Medulla oblongata (tissue), 1 donor: ENCODE measurements around the gene ZNF282.
A peak's percentile ranks its signal among the peaks of the same experiment; 100 is the strongest.
"Not testable (repeated sequence)": the region's sequence is repeated elsewhere in the genome, so short reads cannot be mapped to it uniquely, and the experiment has no call there.

Source experiments
- DNase-seq: peaks from one replicate; pipeline ENCODE4 v3.0.0-alpha.2; 2015; ENCODE audit errors: extremely low spot score

Gene ZNF282

DNA sequence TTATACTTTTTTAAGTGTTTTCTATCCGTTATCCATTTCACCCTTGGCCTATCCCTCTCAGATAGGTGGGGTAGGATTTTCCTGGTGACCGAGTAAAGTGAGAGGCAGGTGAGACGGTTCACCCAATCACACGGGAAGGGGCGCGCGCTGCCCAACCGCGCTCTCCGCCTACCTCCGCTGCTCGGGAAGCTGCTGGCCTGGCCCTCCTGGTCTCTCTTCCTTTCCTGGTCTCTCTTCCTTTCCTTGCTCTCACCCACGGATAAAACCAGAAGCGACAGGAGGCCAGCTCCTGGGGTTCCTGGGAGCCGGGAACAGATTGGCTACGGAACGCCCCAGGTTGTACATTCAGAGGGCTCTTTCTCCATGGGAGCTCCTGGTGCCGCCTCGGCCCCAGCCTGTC is 29.8 kb downstream of the ZNF282 start:
- no peak for DNase-seq

DNA sequence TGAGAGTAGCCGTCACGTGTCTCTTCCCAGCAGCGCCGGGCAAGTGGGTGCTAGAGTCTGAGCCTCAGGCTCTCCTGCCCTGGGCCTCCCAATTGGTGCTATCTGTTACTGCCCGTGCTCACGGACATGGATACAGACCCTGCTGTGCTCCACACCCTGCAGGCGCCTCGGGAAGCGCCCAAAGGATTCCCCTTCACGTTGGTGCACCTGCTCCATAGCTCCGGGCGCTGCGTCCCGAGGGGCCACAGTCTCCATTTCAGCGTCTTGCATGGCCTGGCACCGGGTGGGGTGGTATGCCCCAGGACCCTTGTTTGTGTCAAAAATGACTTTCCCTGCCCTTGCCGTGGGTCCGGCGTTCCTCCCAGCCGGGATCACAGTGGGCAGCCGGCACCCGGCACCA is 30.3 kb downstream of the ZNF282 start:
- no peak for DNase-seq

DNA sequence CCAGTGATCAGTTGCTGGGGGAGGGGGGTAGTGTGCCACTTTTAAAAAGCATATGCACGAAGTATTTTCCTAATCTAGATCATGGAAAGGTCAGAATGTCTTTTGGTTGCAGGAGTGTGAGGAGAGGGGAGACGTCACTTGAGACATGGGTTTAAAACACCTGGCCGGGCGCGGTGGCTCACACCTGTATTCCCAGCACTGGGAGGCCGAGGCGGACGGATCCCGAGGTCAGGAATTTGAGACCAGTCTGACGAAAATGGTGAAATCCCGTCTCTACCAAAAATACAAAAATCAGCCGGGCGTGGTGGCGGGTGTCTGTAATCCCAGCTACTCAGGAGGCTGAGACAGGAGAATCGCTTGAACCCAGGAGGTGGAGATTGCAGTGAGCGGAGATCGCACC is 31.0 kb downstream of the ZNF282 start:
- DNase-seq: not testable (repeated sequence)

DNA sequence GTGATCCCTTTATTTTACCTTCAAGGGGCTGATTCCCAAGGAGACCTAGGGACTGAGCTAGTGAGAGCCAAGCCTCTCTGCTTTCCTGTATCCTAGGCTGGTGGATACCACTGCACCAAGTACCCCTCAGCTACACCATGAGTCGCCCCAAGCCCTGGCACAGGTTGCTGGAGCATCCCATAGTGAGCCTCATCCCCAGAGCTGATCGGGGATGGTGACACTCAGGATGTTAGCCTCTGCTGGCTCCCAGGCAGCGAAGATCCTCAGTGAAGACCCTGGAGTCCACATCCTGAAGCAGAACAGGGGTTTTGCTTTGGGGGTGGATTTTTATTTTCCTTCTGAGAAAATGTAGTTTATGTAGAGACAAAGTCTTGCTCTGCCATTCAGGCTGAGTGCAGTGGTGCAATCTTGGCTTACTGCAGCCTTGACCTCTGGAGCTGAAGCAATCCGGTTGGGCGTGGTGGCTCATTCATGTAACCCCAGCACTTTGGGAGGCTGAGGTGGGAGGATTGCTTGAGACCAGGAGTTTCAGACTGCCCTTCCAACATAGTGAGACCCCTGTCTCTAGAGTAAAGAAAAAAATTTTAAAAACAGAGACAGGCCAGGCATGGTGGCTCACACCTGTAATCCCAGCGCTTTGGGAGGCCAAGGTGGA is 31.6 kb downstream of the ZNF282 start:
- no peak for DNase-seq

DNA sequence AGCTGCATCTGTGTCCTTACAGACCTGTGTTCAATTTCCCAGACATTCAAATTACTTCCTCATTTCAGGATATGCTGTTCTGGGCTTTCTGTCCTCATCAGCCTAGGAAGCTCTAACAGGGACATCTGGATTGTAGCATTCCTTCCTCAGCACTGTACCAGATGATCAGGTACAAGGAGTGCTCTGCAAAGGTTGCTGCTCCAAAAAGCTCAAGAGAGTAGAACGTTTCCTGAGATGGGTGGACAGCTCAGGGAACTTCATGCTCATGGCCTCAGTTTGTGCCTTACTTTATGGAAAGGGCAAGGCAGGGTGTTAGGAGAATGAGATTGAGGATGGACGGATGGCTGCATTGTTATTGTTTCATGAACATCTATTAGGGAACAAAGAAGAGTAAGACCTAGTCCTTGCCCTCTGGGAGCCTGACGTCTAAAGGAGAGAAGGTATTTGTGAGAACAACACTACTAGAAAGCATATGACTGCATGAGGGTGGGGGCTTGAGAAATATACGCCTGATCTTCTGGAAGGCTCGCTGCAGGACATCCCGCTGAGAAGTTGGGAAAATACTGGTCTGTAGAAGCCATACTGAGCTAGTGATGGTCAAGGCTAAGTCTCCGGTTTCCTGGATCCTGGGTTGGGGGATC is 33.6 kb downstream of the ZNF282 start:
- no peak for DNase-seq

DNA sequence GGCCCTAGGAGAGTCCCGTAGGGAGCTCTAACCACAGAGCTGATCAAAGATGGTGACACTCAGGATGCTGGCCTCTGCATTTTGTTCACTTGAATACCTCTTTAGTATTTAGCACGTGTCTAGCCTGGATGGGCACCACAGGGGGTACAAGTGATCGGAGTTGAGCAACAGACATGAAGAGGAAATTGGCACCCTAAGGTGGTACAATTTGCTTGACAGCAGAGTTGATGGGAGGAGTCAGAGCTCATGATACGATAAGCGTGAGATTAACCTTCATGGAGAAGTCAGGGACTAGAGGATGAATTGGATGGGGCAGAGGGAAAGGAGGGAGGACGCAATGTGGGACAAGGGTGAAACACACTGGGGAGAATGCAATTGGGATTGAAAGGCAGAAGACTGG is 34.2 kb downstream of the ZNF282 start:
- DNase-seq: no peak

DNA sequence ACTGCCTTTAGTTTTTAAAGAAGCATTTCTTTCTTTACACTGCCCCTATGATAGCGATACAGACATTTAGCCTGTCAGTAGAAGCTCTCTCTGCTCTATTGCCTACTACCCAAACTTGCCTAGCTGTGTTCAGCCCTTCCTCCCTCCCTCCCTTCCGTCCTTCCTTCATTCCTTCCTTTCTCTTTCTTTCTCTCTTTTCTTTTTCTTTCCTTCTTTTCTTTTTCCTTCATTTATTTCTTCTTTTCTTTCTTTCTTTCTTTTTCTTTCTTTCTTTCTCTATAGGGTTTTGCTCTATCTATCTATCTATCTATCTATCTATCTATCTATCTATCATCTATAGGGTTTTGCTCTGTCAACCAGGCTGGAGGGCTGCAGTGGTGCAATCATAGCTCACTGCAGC is 37.0 kb downstream of the ZNF282 start:
- DNase-seq: no peak

DNA sequence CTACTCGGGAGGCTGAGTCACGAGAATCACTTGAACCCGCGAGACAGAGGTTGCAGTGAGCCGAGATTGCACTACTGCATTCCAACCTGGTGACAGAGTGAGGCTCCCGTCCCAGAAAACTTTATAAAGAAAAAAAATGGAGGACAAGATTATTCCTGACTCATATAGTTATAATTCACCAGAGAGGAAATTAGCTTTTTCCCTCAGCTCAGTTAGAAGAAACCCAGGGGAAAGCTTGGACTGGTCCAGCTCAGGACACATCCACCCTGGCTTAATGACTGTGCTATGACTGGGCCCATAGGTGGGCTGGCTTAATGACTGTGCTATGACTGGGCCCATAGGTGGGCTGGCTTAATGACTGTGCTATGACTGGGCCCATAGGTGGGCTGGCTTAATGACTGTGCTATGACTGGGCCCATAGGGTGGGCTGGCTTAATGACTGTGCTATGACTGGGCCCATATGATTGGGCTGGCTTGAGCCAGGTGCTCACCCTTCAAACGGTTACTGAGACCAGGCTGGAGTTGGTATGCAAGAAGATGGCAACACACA is 38.4 kb downstream of the ZNF282 start:
- DNase-seq: not testable (repeated sequence)

DNA sequence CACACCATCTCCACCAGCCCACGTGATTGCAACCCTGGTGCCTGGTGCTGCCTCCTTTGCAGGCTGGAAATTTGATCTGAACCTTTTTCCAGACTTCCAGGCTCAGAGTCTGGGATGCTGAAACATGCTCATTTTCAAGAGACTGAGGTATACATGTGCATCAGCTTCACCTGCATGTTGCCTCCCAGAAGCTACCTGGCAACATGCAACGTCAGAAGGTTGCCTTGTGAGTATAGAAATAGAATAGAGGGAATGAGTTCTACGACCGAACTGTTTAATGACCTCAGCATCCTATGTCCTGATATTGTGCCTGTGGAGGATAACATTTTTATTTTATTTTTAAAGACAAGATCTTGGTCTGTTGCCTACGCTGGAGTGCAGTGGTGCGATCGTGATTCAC is 42.2 kb downstream of the ZNF282 start:
- no peak for DNase-seq

DNA sequence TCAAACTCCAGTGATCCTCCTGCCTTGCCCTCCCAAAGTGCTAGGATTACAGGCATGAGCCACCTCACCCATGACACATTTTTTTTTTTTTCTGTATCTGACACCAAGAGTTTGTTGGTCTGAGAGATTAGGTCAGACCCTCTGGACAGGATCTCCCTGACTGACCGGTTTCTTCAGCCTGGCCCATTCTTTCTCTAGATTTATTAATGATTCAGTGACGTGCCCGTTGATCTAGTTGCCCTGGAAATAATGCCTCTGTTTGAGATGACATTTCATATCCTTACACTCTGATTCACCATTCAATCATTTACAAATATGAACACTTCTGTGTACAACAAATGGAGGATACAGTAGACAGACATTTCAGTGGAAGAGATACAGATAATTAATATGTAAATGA is 42.7 kb downstream of the ZNF282 start:
- no peak for DNase-seq

DNA sequence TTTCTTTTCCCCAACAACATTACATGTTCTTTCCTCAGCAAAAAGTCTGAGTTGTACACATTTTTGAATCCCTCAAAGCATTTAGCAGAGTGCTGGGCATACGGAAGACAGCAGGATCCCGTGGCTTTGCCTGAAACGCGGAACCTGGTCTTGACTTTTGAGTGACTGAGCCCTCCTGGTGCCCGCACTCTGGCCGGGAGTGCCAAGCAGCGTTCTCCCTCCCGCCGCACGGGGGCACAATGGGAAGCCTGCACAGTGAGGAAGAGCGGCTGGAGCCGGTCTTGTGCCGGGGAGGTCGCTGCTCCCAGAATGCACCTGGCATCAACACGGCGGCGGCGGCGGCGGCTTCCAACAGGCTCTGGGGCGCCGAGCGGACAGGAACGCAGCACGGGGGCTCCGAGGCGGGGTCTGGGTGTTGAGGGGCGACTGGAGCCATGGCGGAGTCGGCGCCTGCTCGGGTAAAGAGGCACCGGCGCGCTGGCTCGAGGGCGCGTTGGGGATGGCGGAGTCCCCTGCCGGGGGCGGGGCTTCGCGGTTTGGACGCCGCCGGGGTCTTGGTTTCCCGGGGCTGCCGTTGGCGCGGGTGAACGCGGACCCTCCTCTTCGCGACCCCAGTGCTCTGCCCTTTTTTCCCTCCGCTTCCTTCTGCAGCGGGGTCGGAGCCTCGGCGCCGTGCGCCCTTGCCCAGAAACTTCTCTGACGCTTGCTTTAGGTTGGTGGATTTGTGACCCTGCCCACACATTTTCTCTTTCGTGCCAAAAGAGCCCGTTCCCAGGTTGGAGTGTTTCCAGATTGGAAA is 44.2 kb downstream of the ZNF282 start, which contains the start of gene ZNF212:
ZNF212 (plus strand) TSS at position 307 of the 799 bp plus-strand sequence; CDS start at position 435, 128 bp downstream.
- peak; percentile 96 for DNase-seq

DNA sequence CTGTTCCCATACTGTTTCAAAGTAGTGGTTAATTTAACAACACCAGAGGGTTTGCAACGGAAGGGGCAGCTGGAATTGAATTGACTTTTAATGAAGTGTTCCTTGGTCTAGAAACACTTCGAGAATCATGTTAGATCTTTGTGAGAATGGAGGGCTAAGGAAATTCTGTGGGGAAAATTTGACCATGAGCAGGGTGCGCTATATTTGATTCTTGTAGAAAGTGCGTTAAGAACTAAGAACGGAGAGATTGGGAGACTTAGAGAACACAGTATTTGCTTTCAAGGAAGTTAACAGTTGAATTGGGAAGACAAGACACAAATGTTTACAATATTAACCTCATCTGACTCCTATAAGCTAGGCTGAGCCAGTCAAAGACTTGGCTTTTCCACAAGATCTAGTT is 45.3 kb downstream of the ZNF282 start:
- no peak for DNase-seq

DNA sequence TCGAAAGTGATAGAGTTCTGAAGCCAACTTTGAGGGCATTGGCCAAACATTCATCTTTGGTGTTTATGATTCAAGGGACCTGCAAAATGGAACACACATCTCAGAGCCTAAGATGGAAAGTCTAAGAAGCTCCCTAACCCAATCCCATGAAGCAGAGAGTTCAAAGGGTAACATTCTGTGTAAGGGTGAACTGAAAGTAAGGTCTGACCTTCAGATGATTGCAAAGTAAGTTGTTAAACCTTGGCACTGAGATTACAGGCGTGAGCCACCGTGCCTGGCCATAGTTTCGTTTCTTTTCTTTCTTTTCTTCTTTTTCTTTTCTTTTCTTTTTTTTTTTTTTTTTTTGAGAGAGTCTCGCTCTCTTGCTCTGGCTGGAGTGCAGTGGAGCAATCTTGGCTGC is 46.4 kb downstream of the ZNF282 start:
- DNase-seq: no peak

DNA sequence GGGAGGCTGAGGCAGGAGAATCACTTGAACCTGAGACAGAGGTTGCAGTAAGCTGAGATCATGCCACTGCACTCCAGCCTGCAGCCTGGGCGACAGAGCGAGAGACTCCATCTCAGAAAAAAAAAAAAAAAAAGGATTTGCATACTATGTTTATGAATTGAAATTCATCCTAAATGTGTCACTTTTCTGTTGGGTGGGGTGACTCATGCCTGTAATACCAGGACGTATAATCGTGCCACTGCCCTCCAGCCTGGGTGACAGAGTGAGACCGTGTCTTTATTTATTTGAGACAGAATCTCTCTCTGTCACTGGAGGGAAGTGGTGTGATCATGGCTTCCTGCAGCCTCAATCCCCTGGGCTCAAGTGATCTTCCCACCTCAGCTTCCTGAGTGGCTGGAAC is 49.9 kb downstream of the ZNF282 start:
- DNase-seq: no peak

DNA sequence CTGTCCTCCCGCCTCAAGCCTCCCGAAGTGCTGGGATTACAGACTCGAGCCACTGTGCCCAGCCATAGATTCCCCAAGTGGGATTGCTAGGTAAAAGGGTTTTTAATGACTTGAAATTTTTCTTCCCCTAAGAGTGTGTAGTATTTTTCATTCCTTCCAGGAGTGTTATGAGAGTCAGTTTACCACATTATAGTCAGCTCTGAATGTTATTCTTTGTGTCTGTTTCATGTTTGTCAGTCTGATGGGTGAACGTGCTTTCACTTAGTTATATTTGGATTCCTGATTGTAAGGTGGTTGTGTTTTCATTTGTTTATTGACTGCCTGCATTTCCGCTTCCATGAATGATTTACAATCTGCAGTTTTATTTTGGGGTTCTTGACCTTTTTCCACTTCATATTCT is 50.4 kb downstream of the ZNF282 start:
- no peak for DNase-seq

DNA sequence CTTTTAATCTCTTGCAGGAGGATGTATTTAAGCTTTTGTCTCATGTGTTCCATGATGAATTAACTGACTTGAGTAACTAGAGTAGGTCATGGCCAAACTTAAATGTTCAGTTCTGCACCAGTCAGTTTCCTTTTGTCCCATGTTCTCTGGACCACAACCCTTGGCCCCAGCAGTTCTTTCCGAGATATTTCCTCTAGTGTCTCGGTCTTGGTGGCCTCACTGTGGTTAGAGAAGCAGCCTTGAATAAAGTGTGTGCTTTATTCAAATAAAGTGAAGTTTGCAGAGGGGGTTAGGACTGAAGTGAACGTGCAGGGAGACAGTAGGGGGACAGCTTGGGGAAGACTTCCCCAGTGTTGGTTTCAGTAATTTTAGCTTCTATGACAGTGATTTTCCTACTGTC is 53.4 kb downstream of the ZNF282 start:
- DNase-seq: no peak

DNA sequence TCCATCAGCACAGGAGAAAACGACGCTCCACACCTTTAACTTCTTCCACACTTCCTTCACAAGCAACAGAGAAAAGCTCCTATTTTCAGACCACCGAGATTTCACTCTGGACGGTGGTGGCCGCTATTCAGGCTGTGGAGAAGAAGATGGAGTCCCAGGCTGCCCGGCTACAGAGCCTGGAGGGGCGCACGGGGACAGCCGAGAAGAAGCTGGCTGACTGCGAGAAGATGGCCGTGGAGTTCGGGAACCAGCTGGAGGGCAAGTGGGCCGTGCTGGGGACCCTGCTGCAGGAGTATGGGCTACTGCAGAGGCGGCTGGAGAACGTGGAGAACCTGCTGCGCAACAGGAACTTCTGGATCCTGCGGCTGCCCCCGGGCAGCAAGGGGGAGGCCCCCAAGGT is 54.8 kb downstream of the ZNF282 start:
- not testable (repeated sequence) for DNase-seq

DNA sequence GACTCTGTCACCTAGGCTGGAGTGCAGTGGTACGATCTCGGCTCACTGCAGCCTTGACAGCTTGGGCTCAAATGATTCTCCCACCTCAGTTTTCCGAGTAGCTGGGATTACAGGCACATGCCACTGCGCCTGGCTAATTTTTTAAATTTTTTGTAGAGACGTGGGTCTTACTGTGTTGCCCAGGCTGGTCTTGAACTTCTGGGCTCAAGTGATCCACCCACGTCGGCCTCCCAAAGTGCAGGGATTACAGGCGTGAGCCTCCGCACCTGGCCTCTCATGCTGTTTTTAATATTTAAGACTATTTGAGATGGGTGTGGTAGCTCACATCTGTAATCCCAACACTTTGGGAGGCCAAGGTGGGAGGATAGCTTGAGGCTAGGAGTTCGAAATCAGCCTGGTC is 56.2 kb downstream of the ZNF282 start:
- not testable (repeated sequence) for DNase-seq

DNA sequence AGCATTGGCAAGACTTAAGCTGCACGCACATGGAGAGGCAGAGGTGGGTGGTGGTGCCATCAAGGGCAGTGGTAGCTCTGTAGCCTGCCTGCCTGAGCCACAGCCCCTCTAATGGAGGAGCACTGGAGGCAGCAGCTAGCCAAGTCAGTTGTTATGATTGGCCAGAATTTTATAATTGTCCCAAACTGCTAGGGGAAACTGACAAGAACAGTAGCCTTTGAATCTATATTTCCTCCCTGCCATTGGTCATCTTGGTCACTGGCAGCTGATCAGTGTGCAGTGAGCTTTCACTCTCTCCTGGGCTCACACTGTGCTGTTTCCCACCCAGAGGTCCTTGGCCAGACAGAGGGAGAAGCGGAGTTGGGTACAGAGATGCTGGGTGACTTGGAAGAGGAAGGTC is 57.0 kb downstream of the ZNF282 start:
- DNase-seq: no peak

DNA sequence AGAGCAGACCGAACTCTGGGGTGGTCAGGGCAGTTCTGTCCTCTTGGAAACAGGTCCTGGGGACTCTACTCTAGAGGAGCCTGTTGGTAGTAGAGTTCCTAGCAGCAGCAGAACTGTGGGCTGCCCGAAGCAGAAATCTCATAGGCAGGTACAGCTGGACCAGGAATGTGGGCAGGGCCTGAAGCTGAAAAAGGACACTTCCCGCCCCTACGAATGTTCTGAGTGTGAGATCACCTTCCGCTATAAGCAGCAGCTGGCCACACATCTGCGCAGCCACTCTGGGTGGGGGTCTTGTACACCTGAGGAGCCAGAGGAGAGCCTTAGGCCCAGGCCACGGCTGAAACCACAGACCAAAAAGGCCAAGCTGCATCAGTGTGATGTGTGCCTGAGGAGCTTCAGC is 58.3 kb downstream of the ZNF282 start:
- no peak for DNase-seq

DNA sequence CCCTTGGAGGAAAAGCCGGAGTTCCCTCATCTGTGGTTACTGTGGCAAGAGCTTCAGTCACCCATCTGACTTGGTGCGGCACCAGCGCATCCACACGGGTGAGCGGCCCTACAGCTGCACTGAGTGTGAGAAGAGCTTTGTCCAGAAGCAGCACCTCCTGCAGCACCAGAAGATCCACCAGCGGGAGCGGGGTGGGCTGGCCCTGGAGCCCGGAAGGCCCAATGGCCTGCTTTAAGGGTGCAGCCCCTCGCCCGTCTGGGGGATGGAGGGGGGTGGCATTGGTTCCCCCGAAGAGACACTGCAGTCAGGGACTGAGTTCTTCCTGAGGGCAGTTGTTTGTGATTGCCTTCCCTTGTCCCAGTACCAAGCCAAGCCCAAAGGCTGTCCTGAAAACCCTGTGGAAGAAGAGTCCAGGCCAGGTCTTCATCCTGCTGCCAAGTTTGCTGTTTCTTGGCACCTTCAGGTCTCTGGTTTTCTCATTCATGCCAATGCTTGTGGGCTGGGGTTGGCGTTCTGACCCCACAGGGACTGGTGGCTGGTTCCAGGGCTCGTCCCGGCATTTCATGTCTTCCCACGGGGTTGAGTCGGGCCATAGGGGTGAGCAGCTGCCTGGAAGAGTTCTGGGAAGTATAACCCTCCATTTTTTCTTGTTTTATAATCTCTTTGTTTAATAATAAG is 59.0 kb downstream of the ZNF282 start:
- peak; percentile 62 for DNase-seq

DNA sequence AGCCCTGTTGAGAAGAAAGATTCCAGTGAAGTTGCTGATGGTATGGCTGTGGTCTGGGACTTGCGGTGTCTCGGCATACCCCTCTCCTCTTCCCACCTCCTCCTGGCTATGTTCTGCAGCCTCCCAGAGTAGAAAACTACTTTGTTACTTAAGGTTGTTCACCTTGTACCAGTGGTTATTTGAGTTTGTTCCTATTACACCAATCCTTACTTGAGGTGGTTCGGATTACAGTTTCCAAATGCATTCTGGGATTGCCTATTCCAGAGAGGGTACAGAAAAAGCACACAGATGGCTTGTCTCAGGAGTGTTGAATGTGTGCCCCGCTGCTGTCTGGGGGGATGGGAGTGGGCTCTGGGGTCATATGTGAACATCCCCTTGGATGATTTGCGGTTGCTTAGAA is 59.8 kb downstream of the ZNF282 start:
- no peak for DNase-seq
